ENCODE measurements around the gene ZDHHC3.

The ZDHHC3 gene

DNA sequence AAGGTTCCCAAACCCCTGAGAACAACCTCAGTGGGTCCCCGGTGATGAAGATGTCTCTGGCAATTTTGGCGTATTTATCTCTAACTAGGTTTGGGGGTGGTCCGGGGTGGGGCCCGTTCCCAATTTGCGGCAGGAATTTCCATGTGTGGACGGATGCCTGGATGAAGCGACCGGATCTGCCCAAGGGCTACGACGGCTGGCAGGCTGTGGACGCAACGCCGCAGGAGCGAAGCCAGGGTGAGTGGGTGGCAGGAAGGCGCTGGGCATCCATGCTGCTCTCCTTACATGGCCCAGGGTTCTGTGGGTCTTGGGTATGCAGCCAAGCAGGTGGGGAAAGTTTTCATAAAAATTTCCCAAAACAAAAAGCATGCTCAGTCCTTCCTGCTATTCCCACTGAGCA is 72.2 kb downstream of the ZDHHC3 start:
- H3K9me3 ChIP-seq (ENCODE audit: insufficient read depth, low read depth, low read length): peaks cover 8% of the 10 kb centered on the region; the same call in 1 of the 2 replicates
- no peaks in the 10 kb centered on the region for H3K27me3 ChIP-seq (ENCODE audit: insufficient read depth, low read length, poor library complexity, severe bottlenecking)
- no peak overlapping the region for H3K9ac ChIP-seq (ENCODE audit: low read depth, low read length, poor library complexity, severe bottlenecking)
- no peaks in the 10 kb centered on the region for H3K79me2 ChIP-seq (ENCODE audit: insufficient read depth, low read length)
- no peaks in the 10 kb centered on the region for H3K36me3 ChIP-seq (ENCODE audit: insufficient read depth, low read length)
- H3K4me2 ChIP-seq (ENCODE audit: low read depth, low read length, poor library complexity, severe bottlenecking): no peak overlapping the region
- no peaks in the 10 kb centered on the region for H4K20me1 ChIP-seq (ENCODE audit: insufficient read depth, low read length, poor library complexity, severe bottlenecking)
- no peak overlapping the region for H2AFZ ChIP-seq (ENCODE audit: low read length)
- H3K9me2 ChIP-seq (replicated peaks; ENCODE audit: low read depth, low read length): no peaks in the 10 kb centered on the region
- no peaks in the 10 kb centered on the region for H3F3A ChIP-seq (ENCODE audit: low read depth)
- H3K4me3 ChIP-seq (ENCODE audit: low read length, poor library complexity, severe bottlenecking): no peak overlapping the region
- TF ChIP-seq EZH2phosphoT487 (IDR thresholded peaks at IDR 0.05; ENCODE audit: borderline replicate concordance): no peak
- TF ChIP-seq, protein P1, sequence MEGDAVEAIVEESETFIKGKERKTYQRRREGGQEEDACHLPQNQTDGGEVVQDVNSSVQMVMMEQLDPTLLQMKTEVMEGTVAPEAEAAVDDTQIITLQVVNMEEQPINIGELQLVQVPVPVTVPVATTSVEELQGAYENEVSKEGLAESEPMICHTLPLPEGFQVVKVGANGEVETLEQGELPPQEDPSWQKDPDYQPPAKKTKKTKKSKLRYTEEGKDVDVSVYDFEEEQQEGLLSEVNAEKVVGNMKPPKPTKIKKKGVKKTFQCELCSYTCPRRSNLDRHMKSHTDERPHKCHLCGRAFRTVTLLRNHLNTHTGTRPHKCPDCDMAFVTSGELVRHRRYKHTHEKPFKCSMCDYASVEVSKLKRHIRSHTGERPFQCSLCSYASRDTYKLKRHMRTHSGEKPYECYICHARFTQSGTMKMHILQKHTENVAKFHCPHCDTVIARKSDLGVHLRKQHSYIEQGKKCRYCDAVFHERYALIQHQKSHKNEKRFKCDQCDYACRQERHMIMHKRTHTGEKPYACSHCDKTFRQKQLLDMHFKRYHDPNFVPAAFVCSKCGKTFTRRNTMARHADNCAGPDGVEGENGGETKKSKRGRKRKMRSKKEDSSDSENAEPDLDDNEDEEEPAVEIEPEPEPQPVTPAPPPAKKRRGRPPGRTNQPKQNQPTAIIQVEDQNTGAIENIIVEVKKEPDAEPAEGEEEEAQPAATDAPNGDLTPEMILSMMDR (conservative IDR thresholded peaks at IDR 0.05; ENCODE audit: low read length): no peak
- no peaks in the 10 kb centered on the region for H3K4me1 ChIP-seq (ENCODE audit: insufficient read depth, low read length, poor library complexity, severe bottlenecking)

- no peaks in the 10 kb centered on the region for H3K79me2 ChIP-seq (ENCODE audit: insufficient read depth, low read length)
- H3K4me2 ChIP-seq (ENCODE audit: low read depth, low read length, poor library complexity, severe bottlenecking): no peak overlapping the region
- H3K4me3 ChIP-seq (ENCODE audit: low read length, poor library complexity, severe bottlenecking): no peak overlapping the region
- H4K20me1 ChIP-seq (ENCODE audit: insufficient read depth, low read length, poor library complexity, severe bottlenecking): no peaks in the 10 kb centered on the region
- H3K27me3 ChIP-seq (ENCODE audit: insufficient read depth, low read length, poor library complexity, severe bottlenecking): no peaks in the 10 kb centered on the region
- TF ChIP-seq, protein P1 (conservative IDR thresholded peaks at IDR 0.05; ENCODE audit: low read length): no peak
- TF ChIP-seq EZH2phosphoT487 (IDR thresholded peaks at IDR 0.05; ENCODE audit: borderline replicate concordance): no peak
- peaks cover 8% of the 10 kb centered on the region; the same call in 1 of the 2 replicates for H3K9me3 ChIP-seq (ENCODE audit: insufficient read depth, low read depth, low read length)
- no peaks in the 10 kb centered on the region for H3K4me1 ChIP-seq (ENCODE audit: insufficient read depth, low read length, poor library complexity, severe bottlenecking)
- H3K9me2 ChIP-seq (replicated peaks; ENCODE audit: low read depth, low read length): no peaks in the 10 kb centered on the region
- H3K9ac ChIP-seq (ENCODE audit: low read depth, low read length, poor library complexity, severe bottlenecking): no peak overlapping the region
- no peaks in the 10 kb centered on the region for H3F3A ChIP-seq (ENCODE audit: low read depth)
- no peak overlapping the region for H2AFZ ChIP-seq (ENCODE audit: low read length)
- H3K36me3 ChIP-seq (ENCODE audit: insufficient read depth, low read length): no peaks in the 10 kb centered on the region
Measured at GRCh38 chr3:44903314-44903713, 72.7 kb downstream of the ZDHHC3 start.

DNA sequence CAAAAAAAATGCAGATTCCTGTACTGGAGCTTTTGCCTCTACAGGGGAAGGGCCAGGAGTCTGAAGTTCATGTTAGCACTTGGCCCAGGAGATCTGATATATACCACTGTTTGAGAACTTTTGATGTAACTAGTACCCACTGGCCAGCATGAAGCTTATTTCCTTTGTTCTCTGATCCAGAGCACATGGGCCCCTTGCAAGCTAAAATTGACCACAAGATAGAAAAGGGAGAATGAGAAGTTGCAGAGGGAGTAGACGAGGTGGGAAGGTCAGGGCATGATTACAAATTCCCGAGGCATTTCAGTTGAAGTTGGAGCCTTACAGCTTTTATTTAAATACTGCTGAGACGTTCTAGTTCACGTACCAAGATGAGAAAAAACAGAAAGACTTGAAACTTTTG is 73.3 kb downstream of the ZDHHC3 start:
- H2AFZ ChIP-seq (ENCODE audit: low read length): no peak overlapping the region
- no peaks in the 10 kb centered on the region for H3K27me3 ChIP-seq (ENCODE audit: insufficient read depth, low read length, poor library complexity, severe bottlenecking)

More for the DNA sequence above, 73.3 kb downstream of the ZDHHC3 start:
- no peak overlapping the region for H3K4me2 ChIP-seq (ENCODE audit: low read depth, low read length, poor library complexity, severe bottlenecking)
- H3K4me3 ChIP-seq (ENCODE audit: low read length, poor library complexity, severe bottlenecking): no peak overlapping the region
- TF ChIP-seq, protein P1 (conservative IDR thresholded peaks at IDR 0.05; ENCODE audit: low read length): no peak
- no peak for TF ChIP-seq EZH2phosphoT487 (IDR thresholded peaks at IDR 0.05; ENCODE audit: borderline replicate concordance)
- peaks cover 8% of the 10 kb centered on the region; the same call in 1 of the 2 replicates for H3K9me3 ChIP-seq (ENCODE audit: insufficient read depth, low read depth, low read length)
- H3K9ac ChIP-seq (ENCODE audit: low read depth, low read length, poor library complexity, severe bottlenecking): no peak overlapping the region
- H4K20me1 ChIP-seq (ENCODE audit: insufficient read depth, low read length, poor library complexity, severe bottlenecking): no peaks in the 10 kb centered on the region
- no peaks in the 10 kb centered on the region for H3K9me2 ChIP-seq (replicated peaks; ENCODE audit: low read depth, low read length)
- H3K4me1 ChIP-seq (ENCODE audit: insufficient read depth, low read length, poor library complexity, severe bottlenecking): no peaks in the 10 kb centered on the region
- no peaks in the 10 kb centered on the region for H3F3A ChIP-seq (ENCODE audit: low read depth)
- no peaks in the 10 kb centered on the region for H3K36me3 ChIP-seq (ENCODE audit: insufficient read depth, low read length)
- no peaks in the 10 kb centered on the region for H3K79me2 ChIP-seq (ENCODE audit: insufficient read depth, low read length)

Measured in Loucy (cell line).